Measurements from ENCODE around the gene SLC52A3.

- TF ChIP-seq POLR2AphosphoS5 (IDR thresholded peaks at IDR 0.05; ENCODE audit: low read depth, low read length) = no peak
- no peak for TF ChIP-seq REST (IDR thresholded peaks at IDR 0.05; ENCODE audit: insufficient read depth in 1 of 2, low read depth in 2 of 2, low read length in 2 of 2)
- no peak for TF ChIP-seq TAF1 (IDR thresholded peaks at IDR 0.05; ENCODE audit: borderline replicate concordance, insufficient read depth, low read length)
- no peak for TF ChIP-seq FOXP2 (optimal IDR thresholded peaks at IDR 0.05; ENCODE audit: borderline replicate concordance, extremely low read depth, extremely low read length, insufficient read depth)
Measured at GRCh38 chr20:717832-718231, 50.5 kb downstream of the SLC52A3 start.
